ENCODE data around the gene GYPA.
"Not testable (repeated sequence)": the region's sequence is repeated elsewhere in the genome, so short reads cannot be mapped to it uniquely, and the experiment has no call there.

Gene GYPA

GRCh38 chr4:144140594-144141295, at the start of gene GYPA:
GYPA (minus strand) TSS chr4:144140718; CDS start chr4:144140635, 83 bp downstream.
- DNase-seq, result not testable (repeated sequence)

DNA sequence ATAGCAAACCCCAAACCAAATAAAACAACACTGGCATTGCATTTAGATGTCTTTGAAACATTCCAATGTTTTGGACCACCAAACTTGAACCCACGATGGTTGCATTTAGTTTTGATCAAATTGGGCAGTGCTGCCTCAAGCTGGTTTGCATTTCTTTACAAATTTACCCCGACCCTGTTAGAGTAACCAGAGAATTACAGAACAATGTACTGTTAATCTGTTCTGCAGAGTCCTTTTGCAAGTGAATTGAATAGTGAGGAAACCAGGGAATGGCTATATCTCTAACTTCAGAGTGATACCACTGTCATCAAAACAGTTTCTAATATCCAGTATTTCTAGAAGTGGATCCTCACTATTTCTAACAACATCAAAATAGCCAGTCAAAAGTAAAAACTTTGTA, 49.5 kb upstream of the GYPA start:
- DNase-seq, result no peak

- no peak for DNase-seq
Observed at GRCh38 chr4:144189121-144189520, 48.6 kb upstream of the GYPA start.

GRCh38 chr4:144185086-144185485, 44.6 kb upstream of the GYPA start:
- no peak for DNase-seq

- DNase-seq, result no peak
Observed at GRCh38 chr4:144183165-144183564, 42.6 kb upstream of the GYPA start.

GRCh38 chr4:144181391-144181790, 40.9 kb upstream of the GYPA start:
- no peak for DNase-seq

DNA sequence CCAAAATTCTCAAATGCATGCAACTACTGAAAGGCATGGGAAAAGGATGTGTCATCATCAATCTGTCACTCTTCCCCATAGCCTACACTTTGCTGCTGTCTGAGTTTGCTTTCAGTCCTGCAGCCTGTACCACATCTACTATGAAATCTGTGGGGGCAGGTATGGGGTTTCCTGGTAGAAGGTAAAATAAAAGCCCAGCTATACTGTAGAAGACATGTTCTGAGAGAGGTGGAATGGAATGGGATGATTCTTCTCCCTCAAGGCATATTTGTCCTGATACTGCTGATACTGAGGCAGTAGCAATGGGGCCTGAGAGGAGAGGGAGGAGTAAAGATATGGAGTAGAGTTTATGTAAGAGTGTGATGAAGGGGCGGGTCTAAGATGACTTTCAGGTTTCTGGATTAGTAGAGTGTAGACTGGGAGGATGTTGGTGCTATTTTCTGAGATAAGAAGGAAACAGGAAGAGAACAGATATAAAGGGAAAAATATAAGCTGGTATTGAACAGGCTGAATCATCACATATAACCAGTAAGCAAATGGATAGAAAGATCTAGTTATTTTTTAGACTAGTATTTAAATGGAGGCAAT, 38.7 kb upstream of the GYPA start:
- no peak for DNase-seq

- DNase-seq, result no peak
Observed at GRCh38 chr4:144178414-144178813, 37.9 kb upstream of the GYPA start.

GRCh38 chr4:144176476-144176875, 36.0 kb upstream of the GYPA start:
- no peak for DNase-seq

- DNase-seq, result peak; percentile 4
Observed at GRCh38 chr4:144174401-144175067, 34.0 kb upstream of the GYPA start.

DNA sequence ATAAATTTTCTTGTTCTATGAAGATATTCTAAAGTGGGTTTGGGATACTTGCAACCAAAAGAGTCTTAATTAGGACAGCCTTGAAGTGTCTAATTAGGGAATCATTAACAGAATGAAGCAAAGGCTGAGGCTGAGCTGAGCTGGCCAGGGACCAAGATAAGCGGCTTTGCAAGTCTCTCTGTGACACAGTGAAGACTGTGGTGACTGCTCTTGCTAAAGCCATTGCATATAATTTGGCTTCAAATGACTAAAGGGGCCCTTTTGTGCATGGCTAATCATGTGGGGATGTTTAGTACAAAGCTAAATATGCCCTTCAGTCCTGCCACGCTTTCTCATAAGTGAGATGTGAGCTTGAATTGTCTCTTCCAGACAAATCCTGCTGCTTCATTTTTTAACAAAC, 31.2 kb upstream of the GYPA start:
- DNase-seq, result no peak

DNA sequence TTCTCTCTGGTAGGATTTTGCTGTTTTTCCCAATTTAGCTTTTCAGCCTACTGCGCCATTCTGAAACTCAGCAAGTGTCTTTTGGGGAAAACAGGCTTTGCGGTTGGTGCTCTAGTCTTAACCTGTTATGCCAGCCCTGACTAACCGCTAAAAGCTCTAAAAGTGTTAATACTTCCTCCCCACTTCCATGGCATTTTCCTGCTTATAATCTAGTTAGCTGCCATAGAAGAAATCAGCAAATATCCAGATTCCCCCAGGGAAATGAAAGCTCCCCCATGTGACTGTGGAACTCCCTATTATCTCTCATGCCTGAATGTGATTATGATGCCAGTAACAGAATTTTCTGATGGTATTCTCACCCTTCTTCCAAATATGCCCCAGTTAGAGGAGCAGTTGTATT, 28.7 kb upstream of the GYPA start:
- DNase-seq, result no peak

DNA sequence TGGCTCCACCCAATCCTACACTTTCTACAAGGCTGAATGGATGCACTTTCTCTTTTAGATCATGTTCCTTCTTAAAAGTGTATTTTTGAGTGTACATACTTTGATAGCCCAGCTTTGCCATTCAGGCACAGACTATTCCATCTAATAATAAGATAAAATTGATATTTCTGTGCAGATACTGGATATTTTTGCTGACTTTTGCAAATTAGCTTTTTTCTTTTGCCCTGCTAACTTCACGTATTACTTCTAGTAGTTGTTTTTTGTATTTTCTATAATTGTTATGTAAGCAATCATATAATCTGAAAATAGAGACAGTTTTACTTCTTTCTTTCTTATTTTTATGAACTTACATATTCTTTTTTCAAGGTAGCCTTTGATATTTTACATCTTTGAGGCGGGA, 13.5 kb upstream of the GYPA start:
- DNase-seq, result no peak

GRCh38 chr4:144142690-144143326, 2.3 kb upstream of the GYPA start:
- peak; percentile 11 for DNase-seq

GRCh38 chr4:144141493-144141892, 975 bp upstream of the GYPA start:
- no peak for DNase-seq

- DNase-seq, result not testable (repeated sequence)
Observed at GRCh38 chr4:144139991-144140390, 527 bp downstream of the GYPA start.

- DNase-seq, result not testable (repeated sequence)
Observed at GRCh38 chr4:144139547-144139946, 971 bp downstream of the GYPA start.

GRCh38 chr4:144138239-144138638, 2.3 kb downstream of the GYPA start:
- DNase-seq, result not testable (repeated sequence)

DNA sequence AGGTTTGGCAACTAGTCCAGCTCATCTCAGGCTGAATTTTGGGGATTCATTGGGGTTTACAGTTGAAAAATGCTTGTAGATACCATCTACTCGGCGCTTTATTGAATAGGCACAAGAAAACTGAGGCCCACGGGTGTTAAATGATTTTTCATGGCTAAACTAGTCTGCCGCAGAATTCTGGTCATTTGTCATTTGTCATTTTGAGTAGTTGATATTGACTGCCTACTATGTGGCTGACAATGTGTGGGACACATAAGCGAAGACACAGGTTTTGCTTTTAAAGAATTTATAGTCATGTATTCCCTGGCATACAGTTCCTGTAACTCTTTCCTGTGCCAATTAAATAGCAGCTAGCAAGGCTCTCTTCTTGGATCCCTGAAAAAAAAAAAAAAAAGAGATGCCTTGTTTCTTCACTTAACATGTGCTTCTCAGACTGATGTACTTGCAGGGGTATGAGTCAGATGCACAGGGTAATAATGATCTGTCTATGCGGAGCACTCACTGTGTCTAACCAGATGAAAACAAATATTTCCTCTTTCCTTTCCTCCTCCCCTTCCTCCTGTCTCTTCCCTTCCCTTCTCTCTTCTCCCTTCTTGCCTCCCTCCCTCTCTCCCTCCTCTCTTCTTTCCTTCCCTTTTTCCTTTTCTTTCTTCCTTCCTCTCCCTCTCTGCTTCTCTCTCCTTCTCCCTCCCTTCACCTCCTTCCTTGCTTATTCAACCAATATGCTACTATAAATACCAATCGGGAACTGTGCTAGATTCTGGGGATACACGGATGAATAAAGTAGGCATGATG, 3.2 kb downstream of the GYPA start:
- DNase-seq, result not testable (repeated sequence)

- not testable (repeated sequence) for DNase-seq
Observed at GRCh38 chr4:144136189-144136588, 4.3 kb downstream of the GYPA start.

DNA sequence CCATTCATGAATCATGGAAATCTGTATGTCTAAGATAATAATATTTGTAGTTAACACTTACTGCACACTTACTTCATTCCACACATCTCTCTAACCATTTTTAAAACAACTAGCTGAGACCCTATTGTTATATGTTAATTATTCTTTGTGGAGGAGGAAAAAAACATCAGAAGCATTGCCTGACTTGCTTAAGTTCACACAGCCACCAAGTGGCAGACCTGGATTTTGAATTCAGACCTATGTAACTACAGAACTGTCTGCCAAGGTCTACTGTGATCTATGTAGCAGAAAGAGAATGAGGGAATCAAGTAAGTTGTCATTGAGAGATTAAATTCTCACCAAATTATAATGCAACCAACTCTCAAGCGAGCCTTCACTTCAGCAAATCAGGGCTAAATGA, 10.4 kb downstream of the GYPA start:
- DNase-seq, result not testable (repeated sequence)

GRCh38 chr4:144129336-144129875, 11.1 kb downstream of the GYPA start:
- DNase-seq, result not testable (repeated sequence)

Measured in NCI-H1105 (cell line).